Measurements from ENCODE around the gene PPP1R13B. TPM values are rescaled to one million over a fixed set of nuclear protein-coding genes. Genes with fewer than 3 reads are reported as not detected.

PPP1R13B gene
- total RNA-seq, 1 donor from 2014 or later: 32.7 TPM

- DNase-seq (ENCODE audit: low spot score in 2 of 2): no peak
- Histone ChIP-seq H3K27ac (no peak overlapping the region), H3K4me3 (no peak overlapping the region)
Measured at GRCh38 chr14:103854822-103855733, 7.7 kb upstream of the PPP1R13B start.

DNA sequence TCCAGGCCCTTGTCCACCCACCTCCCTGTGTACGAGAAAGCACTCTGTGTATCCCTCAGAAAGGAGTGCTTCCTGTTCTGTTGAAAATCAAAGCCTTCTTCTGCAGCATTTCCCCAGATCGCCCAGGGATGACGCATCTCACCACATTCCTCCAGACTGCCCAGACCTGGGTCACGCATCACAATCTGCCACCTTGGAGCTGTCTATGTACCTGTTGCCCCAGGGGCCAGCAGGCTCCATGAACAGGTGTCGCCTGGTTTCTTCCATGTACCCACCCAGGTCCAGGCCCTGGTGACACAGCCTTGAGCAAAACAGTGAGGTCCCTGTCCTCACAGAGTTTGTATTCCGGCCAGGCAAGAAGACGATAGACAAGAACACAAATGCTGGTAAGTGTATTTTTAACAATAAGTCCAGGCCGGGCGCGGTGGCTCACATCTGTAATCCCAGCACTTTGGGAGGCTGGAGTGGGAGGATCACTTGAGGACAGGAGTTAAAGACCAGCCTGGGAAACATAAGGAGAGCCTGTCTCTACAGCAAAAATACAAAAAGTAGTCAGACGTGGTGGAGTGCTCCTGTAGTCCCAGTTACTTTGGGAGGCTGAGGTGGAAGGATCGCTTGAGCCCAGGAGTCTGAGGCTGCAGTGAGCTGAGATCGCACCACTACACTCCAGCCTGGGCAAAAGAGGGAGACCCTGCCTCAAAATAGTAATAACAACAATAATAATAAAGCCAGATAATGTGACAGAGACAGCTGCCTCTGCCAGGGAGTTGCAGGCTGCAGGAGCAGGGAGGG, 6.8 kb upstream of the PPP1R13B start:
- no peak overlapping the region for H3K4me3 ChIP-seq
- no peaks in the 10 kb centered on the region for H3K27me3 ChIP-seq
- TF ChIP-seq CTCF (IDR thresholded peaks at IDR 0.05): no peak
- DNase-seq (ENCODE audit: low spot score in 2 of 2): no peak
- H3K9me3 ChIP-seq: no peaks in the 10 kb centered on the region
- no peaks in the 10 kb centered on the region for H3K4me1 ChIP-seq
- intact Hi-C loops (cut with DNase I): no loop called here
- H3K27ac ChIP-seq: no peak overlapping the region
- no peaks in the 10 kb centered on the region for H3K36me3 ChIP-seq

More at GRCh38 chr14:103854822-103855733, 7.7 kb upstream of the PPP1R13B start:
- intact Hi-C loops (cut with DNase I): no loop called here
- Histone ChIP-seq H3K9me3 (no peaks in the 10 kb centered on the region), H3K27me3 (no peaks in the 10 kb centered on the region), H3K36me3 (no peaks in the 10 kb centered on the region), H3K4me1 (no peaks in the 10 kb centered on the region)
- TF ChIP-seq CTCF (IDR thresholded peaks at IDR 0.05): no peak

- Histone ChIP-seq H3K27me3 (no peaks in the 10 kb centered on the region), H3K4me3 (no peak overlapping the region), H3K36me3 (no peaks in the 10 kb centered on the region), H3K27ac (peak overlapping the region; percentile 64 to 77), H3K4me1 (peaks cover 7 to 10% of the 10 kb centered on the region in 2 donors), H3K9me3 (no peaks in the 10 kb centered on the region)
- intact Hi-C loops (cut with DNase I): loop anchor here (5.0 to 10.0 kb wide), 3 partner anchors 127 to 1455 kb away; partner anchors contain the start of gene BRF1
- no peak for DNase-seq (ENCODE audit: low spot score in 2 of 2)
- no peak for TF ChIP-seq CTCF (IDR thresholded peaks at IDR 0.05)
Measured at GRCh38 chr14:103849151-103849886, 1.9 kb upstream of the PPP1R13B start.

DNA sequence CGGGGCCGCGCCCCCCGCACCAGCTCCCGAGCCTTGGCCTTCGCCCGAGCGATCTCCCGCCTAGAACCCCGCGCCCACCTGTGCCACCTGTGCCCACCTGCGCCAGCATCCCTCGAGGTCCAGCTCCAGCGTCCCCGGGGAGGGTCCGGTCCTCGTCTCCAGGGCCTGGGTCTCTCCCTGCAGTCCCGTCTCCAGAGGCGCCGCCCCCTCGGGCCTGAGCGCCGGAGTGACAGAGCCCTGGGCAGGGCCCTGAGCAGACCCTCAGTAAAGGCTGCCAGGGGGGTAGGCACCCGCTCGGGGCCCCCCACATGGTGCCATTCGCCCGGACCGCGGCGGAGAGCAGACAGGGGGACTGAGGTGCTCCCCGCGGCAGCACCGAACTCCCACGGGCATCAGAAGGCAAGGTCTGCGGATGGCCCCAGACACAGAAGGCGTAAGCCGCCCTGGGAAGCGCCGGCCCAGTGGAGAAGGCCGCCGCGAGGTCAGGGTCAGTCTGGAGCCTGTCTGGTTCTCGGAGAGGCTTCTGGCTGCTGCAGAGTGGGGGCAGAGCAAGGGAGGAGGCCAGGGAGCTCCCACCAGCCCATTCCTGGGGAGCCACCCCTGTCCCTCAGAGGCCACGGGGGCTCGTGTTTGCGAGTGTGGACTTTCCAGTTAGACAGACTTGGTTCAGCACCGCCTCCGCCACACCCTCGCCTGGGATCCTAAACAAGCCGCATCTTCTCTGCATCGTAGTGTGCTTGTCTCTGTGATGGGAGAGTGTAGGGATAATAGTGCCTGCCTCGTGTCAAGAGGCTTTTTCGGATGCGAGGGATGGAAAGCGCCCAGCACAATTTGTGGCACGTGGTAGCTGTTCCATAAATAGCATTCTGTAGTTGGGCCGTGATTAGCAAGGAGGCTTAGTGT, 1.1 kb upstream of the PPP1R13B start:
- peak overlapping the region; percentile 64 to 77 for H3K27ac ChIP-seq
- intact Hi-C loops (cut with DNase I): loop anchor here (5.0 to 10.0 kb wide), 3 partner anchors 126 to 1456 kb away; partner anchors contain the start of gene BRF1
- peaks cover 7 to 10% of the 10 kb centered on the region in 2 donors for H3K4me1 ChIP-seq
- H3K4me3 ChIP-seq: peak overlapping the region; percentile 90 to 97
- TF ChIP-seq CTCF (IDR thresholded peaks at IDR 0.05): no peak
- peak in 1 of 2 donors; percentile 73 for DNase-seq (ENCODE audit: low spot score in 2 of 2)
- H3K9me3 ChIP-seq: no peaks in the 10 kb centered on the region
- no peaks in the 10 kb centered on the region for H3K36me3 ChIP-seq
- no peaks in the 10 kb centered on the region for H3K27me3 ChIP-seq

Data from ascending aorta (tissue), 2 donors.